OCI-LY1 (cell line): ENCODE results near the gene CD164L2.

ENCODE experiments used
- H2AFZ ChIP-seq: fragments of 200-600 bp; sonication (generic), shearing (Covaris generic); 2 replicates; pipeline ENCODE4 v1.6.0; 2014; ENCODE audit warnings: antibody characterized with exemption, mild to moderate bottlenecking, low read length
- H3F3A ChIP-seq: fragments of 200-600 bp; sonication (generic), shearing (Covaris generic); 2 replicates; pipeline ENCODE4 v1.6.0; 2014; ENCODE audit warnings: mild to moderate bottlenecking, antibody characterized with exemption, low read length, moderate library complexity; ENCODE audit not compliant: insufficient read depth
- H3K27ac ChIP-seq: fragments of 200-600 bp; sonication (generic); 2 replicates; pipeline ENCODE4 v1.5.1; 2014; ENCODE audit warnings: low read length, mixed run types, mild to moderate bottlenecking, low read depth; ENCODE audit not compliant: poor library complexity, severe bottlenecking
- H3K27me3 ChIP-seq: fragments of 200-600 bp; sonication (generic); 2 replicates; pipeline ENCODE4 v1.6.0; 2014; ENCODE audit warnings: antibody characterized with exemption, mild to moderate bottlenecking, low read length, moderate library complexity; ENCODE audit not compliant: insufficient read depth
- H3K36me3 ChIP-seq: fragments of 200-600 bp; sonication (generic); 2 replicates; pipeline ENCODE4 v1.6.1; 2014; ENCODE audit warnings: mild to moderate bottlenecking, antibody characterized with exemption, low read length, moderate library complexity, mixed read lengths; ENCODE audit not compliant: insufficient read depth
- H3K4me1 ChIP-seq: fragments of 200-600 bp; sonication (generic); 2 replicates; pipeline ENCODE4 v1.5.1; 2014; ENCODE audit warnings: mild to moderate bottlenecking, low read length, moderate library complexity; ENCODE audit not compliant: insufficient read depth, severe bottlenecking
- H3K4me2 ChIP-seq: fragments of 200-600 bp; sonication (generic), shearing (Covaris generic); 2 replicates; pipeline ENCODE4 v1.6.1; 2014; ENCODE audit warnings: low read length
- H3K4me3 ChIP-seq: fragments of 200-600 bp; sonication (generic); 2 replicates; pipeline ENCODE4 v1.5.1; 2014; ENCODE audit warnings: low read length, low read depth, mild to moderate bottlenecking, mixed read lengths; ENCODE audit not compliant: poor library complexity, severe bottlenecking
- H3K79me2 ChIP-seq: fragments of 200-600 bp; shearing (Covaris generic); 2 replicates; pipeline ENCODE4 v1.6.1; 2016; ENCODE audit warnings: mixed run types, low read length, mixed read lengths; ENCODE audit not compliant: insufficient read depth
- H3K9ac ChIP-seq: fragments of 200-600 bp; sonication (generic), shearing (Covaris generic); 2 replicates; pipeline ENCODE4 v1.6.1; 2014; ENCODE audit warnings: mild to moderate bottlenecking, low read length, mixed read lengths
- H3K9me2 ChIP-seq: fragments of 200-600 bp; sonication (generic), shearing (Covaris generic); 2 replicates; pipeline ENCODE4 v1.6.1; 2014; ENCODE audit warnings: low read depth, mild to moderate bottlenecking, low read length, mixed read lengths
- H3K9me3 ChIP-seq: fragments of 200-600 bp; shearing (Covaris generic); 2 replicates; pipeline ENCODE4 v1.6.1; 2014; ENCODE audit warnings: low read length, mixed read lengths
- H4K20me1 ChIP-seq: fragments of 200-600 bp; sonication (generic), shearing (Covaris generic); 2 replicates; pipeline ENCODE4 v1.6.0; 2016; ENCODE audit warnings: mild to moderate bottlenecking, low read length; ENCODE audit not compliant: insufficient read depth
- CTCF ChIP-seq: fragments of 200-600 bp; sonication (generic), shearing (Covaris generic); IDR thresholded peaks from 2 replicates; pipeline ENCODE4 v1.5.1; 2017; ENCODE audit warnings: mild to moderate bottlenecking, antibody characterized with exemption, low read length, moderate library complexity, mixed read lengths
- EZH2 ChIP-seq: fragments of 200-600 bp; sonication (generic), shearing (Covaris generic); IDR thresholded peaks from 2 replicates; pipeline ENCODE4 v1.8.0; 2017; ENCODE audit warnings: borderline replicate concordance, mixed run types, mild to moderate bottlenecking, antibody characterized with exemption, low read length, moderate library complexity, mixed read lengths

The CD164L2 gene

DNA sequence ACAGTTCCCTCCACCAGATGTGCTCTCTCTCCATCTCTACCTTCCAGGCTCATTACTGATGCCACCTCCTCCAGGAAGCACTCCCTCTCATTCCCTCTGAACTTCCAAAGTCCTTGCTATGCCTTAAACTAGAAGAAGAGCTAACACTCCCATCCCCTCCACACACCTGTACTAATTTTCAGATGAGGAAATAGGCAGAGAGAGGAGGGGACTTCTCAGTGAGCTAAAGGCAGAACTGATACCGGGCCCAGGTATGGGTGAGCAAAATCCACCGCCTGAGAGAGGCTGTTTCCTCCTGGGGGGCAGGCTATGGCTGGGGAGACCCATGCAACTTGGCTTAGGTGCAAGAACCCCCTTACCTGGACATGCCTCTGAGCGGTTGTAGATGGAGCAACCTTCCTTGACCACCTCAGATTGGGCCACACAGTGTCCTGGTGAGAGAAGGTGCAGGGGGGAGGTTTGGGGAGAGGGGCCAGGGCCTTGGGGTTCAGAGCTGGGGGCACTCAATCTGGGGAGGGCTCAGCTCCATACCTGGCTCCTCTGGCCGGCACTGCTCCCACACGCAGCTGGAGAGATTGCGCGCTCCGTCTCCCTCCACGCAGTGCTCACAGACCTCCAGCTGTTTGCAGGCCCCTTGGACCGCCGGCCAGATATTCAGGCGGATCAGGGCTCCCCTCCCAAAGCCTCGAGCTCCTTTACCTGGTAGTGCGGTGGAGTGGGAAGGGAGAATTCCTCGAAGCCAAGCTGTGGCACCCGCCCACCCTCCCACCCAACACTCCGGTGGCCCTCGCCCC, 967 bp downstream of the CD164L2 start:
- Histone ChIP-seq H4K20me1 (no peaks in the 10 kb centered on the region), H3K27me3 (peaks cover 4% of the 10 kb centered on the region; the same call in 1 of the 2 replicates), H3K79me2 (no peaks in the 10 kb centered on the region), H3K27ac (no peak overlapping the region), H2AFZ (no peak overlapping the region), H3K36me3 (no peaks in the 10 kb centered on the region), H3K9me3 (no peaks in the 10 kb centered on the region), H3K9me2 (no peaks in the 10 kb centered on the region), H3K4me2 (no peak overlapping the region), H3F3A (no peaks in the 10 kb centered on the region), H3K4me3 (no peak overlapping the region), H3K4me1 (no peaks in the 10 kb centered on the region), H3K9ac (no peak overlapping the region)
- TF ChIP-seq CTCF (no peak), EZH2 (no peak)

- Histone ChIP-seq H3K4me3 (no peak overlapping the region), H4K20me1 (no peaks in the 10 kb centered on the region), H3K27me3 (peaks cover 4% of the 10 kb centered on the region; the same call in 1 of the 2 replicates), H3K9me2 (no peaks in the 10 kb centered on the region), H3K9me3 (no peaks in the 10 kb centered on the region), H3K27ac (no peak overlapping the region), H3K36me3 (no peaks in the 10 kb centered on the region), H3K4me2 (no peak overlapping the region), H3F3A (no peaks in the 10 kb centered on the region), H2AFZ (no peak overlapping the region), H3K79me2 (no peaks in the 10 kb centered on the region), H3K4me1 (no peaks in the 10 kb centered on the region), H3K9ac (no peak overlapping the region)
- TF ChIP-seq CTCF, result no peak
Measured at GRCh38 chr1:27380766-27381733, 2.1 kb downstream of the CD164L2 start.

DNA sequence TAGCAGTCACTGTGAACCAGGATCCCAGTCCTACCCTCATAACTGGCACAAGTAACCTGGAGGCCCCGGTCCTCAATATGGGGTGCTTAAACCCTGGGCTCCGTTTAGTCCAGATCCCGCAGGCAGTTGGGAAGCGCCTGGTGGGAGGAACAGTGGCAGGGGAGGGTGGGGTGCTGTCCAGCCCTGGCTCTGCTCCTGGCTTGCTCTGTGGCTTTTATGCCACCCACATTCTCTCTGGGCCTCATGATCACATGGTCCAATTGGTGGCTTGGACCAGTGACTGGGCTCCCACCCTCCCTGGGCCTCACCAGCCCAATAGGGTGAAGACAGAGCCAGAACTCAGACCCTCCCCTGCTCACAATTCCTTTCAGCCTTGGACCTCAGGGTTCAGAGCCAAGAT, 2.9 kb downstream of the CD164L2 start:
- Histone ChIP-seq H3K9me3 (no peaks in the 10 kb centered on the region), H3K9ac (no peak overlapping the region), H2AFZ (no peak overlapping the region), H3K27me3 (peaks cover 8% of the 10 kb centered on the region; the same call in 1 of the 2 replicates), H3K36me3 (no peaks in the 10 kb centered on the region), H3K4me3 (no peak overlapping the region), H3K4me1 (no peaks in the 10 kb centered on the region), H3K4me2 (no peak overlapping the region), H3K79me2 (no peaks in the 10 kb centered on the region), H3K9me2 (no peaks in the 10 kb centered on the region), H3F3A (no peaks in the 10 kb centered on the region), H4K20me1 (no peaks in the 10 kb centered on the region), H3K27ac (no peak overlapping the region)
- TF ChIP-seq CTCF, result no peak
- no peak for TF ChIP-seq EZH2
